GM21528 (cell line): ENCODE results near the gene RASAL1.

ENCODE experiments used
- ATAC-seq: cut with Tn5 transposase; IDR thresholded peaks from one replicate; pipeline ENCODE4 v1.9.1; 2021; ENCODE audit warnings: mild to moderate bottlenecking, moderate library complexity; ENCODE audit not compliant: unreplicated experiment, low FRiP score

Gene RASAL1

DNA sequence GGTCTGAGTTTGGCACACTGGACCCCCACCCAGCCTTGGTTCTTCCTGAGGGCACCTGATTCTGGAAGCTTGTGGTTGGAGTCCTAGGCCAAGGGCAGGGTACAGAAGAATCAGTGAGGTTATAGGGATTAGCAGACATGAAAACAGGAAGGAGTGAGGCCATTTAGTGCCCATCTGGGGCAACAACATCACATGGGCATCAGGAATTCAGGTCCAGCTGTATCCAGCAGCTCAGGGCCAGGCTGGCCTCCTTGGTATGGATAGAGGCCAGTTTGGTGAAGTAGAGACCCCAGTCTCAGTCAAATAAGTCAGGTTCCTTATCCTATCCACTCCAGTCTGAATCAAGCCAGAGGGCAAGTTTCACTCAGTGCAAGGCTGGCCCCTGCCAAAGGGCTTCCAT, 36.2 kb downstream of the RASAL1 start:
- no peak for ATAC-seq

GRCh38 chr12:113098441-113099028, 37.0 kb downstream of the RASAL1 start:
- ATAC-seq = no peak

DNA sequence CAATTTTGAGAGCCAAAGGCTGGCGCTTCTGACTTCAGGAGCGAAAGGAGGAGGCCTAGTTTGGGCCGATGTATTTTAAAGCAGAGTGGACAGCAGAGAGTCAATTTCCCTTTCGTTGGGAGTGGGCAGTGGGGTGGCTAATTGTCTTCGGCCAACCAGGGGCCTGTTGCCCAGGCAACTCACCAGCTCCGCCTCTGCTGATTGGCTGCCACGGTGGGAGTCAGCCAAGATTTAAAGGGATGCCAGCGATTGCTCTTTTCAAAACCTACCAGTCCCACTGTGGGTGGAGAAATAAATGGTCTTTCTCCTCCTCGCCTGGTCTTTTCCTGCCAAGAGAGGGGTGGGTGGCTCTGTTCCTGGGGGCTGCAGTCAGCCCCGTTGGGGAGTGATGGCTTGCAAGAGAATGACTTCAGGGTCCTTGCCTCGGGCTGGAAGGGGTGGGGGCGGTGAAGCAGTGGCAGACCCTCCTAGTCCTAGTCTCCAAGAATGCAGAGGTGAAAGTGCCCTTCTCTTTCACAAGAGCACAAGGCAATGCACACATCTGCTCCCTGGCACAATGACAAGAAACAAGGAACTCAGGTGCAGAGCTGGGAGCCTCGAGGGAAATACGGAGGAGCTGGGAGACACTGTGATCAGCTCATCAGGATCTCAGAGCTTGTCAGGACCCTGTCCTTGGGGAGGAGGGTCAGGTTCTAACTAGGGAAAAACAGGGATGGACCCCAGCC, 37.7 kb downstream of the RASAL1 start:
- no peak for ATAC-seq

- ATAC-seq = no peak
These were observed 38.7 kb downstream of the RASAL1 start for GRCh38 chr12:113096675-113097461.

GRCh38 chr12:113095405-113095804, 40.2 kb downstream of the RASAL1 start:
- no peak for ATAC-seq

GRCh38 chr12:113094738-113095137, 40.8 kb downstream of the RASAL1 start:
- no peak for ATAC-seq

- ATAC-seq = no peak
These were observed 42.0 kb downstream of the RASAL1 start for GRCh38 chr12:113093409-113094101.

DNA sequence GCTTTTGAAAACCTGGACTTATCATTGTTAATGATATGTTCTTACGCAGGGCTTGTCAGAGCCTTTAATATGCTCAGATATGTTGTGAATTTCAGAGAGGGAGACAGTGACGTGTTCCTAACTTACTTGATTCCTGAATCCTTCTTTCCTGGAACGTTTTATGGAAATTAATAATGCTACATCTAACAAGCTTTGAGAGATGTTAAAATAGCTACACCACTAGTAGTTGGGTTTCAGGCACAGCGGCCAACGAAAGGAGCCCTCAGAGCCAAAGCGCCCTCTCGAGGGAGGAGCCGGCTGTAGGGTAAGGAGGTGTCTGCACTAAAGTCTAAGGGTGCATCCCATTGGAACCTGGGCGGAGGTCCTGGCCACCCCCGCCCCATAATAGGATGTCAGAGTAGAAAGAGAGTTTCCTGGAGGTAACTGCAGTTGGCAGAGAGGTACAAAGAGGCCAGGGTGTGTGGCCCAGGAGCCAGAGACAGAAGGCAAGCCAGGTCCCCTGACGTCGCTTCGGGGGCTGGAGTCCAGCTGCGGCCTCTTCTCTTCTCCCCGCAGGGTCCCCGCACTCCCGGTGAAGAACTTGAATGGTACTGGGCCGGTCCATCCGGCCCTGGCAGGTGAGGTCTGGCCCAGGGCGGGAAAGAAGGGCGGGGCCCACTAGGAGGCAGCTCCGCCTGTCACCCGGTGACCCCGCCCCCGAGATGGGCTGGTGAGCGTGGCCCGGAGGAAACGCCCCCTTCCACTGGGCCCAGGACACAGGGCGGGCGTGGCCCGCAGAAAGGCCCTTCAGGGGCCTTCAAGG, 42.8 kb downstream of the RASAL1 start:
- ATAC-seq = no peak

- no peak for ATAC-seq
These were observed 44.1 kb downstream of the RASAL1 start for GRCh38 chr12:113091506-113091905.

DNA sequence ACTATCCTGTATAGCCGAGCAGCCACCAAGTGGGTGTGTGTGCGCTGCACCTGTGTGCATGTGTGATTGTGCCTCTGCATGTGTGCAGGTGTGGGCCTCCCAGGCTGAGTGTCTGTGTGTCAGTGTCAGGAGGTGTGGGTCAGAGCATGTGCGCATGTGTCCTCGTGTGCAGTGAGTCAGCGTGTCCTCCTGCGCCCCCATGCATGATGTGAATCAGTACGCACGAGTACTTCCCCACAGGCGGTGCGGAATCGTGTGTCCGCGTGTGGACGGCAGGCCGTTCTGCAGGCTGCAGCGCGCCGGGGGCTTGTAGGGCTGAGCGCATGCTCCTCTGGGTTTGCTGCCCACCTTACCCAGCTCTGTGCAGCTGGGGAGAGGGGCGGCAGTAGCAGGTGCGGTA, 44.8 kb downstream of the RASAL1 start:
- no peak for ATAC-seq

DNA sequence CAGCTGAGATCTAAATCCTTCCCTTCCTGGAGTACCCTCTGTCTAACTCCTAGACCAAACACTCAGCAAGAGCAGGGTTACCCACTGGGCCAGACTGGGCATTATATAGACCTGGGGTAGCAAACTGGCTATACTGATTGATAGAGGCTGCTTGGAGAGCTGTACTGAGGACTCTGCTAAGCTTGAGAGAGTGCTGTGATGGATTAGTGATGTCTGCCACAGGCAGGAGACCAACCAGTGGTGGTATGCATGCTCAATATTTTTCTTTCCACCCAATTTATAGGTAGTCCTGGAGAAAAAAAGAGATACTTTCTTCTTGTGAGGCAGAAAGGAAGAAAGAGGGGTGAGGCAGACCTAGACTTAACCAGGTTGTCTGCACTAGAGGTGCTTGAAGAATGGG, 45.7 kb downstream of the RASAL1 start:
- ATAC-seq = no peak

DNA sequence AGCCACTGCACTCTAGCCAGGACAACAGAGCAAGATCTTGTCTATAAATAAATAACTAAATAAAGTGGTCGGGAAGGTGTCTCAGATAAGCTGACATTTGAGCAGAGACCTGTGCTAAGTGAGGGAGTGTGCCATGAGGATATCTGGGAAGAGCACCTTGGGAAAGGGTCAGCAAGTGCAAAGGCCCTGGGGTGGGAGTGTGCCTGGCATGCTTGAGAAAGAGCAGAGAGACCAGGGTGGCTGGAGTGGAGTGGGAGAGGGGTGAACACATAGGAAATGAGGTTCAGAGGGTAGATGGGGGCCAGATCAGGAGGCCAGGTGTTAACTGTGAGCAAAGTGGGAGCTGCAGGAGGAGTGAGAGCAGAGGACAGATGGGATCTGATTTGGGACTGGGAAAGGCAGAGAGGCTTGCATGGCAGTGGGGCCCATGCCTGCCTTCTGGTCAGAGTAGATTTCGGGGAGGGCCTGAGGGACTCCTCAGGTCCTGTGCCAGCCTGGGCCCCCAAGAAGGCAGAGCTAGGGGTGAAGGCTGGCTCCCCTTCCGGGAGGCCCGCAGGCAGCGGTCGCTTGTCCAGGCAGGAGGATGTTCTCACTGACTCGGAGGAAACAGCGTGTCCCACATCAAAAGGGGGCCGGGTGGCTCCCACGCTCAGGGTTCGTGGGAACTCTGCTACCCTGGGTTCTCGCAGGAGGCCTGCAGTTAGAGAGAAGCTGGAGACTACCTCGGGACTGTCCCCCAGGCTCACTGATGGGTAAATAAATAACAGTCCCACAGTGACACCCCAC, 46.4 kb downstream of the RASAL1 start:
- no peak for ATAC-seq

DNA sequence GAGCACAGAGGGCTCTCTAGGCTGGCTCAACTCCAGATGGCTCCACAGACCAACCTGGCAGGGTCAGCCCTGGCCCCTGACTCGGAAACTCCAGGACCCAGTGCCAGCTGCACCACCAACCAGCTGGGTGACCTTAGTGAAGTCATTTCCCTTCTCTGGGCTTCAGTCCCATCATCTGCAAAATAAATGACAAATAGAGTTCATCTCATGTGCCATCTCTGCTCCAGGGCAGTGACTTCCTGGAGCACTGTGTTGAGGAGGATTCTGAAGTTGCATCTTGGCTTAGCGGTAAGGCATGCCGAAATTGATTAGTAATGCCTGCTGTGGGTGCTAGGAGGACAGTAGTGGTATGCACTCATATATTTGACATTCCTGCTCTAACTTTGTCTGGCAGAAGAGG, 47.5 kb downstream of the RASAL1 start:
- ATAC-seq = no peak

DNA sequence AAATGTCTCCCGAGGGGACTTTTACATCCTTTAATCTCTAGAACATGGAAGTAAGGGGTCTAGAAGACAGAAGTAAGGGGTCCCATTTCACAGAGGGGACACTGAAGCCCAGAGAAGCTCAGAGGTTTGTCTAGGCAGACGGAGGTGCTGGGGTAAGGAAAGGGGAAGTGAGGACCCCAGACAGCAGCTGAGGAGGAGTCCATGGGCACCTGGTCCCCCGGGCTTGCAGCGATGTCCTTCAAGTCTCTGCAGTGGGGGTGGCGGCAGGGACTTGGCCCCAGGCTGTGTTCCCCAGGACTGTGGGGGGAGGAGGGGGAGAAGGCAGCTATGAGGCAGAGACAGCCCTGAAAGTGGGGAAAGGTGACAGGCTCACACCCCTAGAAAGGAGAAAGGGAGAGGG, 48.4 kb downstream of the RASAL1 start:
- ATAC-seq = no peak

GRCh38 chr12:113086249-113087164, 49.1 kb downstream of the RASAL1 start:
- ATAC-seq = no peak

GRCh38 chr12:113083863-113084435, 51.6 kb downstream of the RASAL1 start:
- no peak for ATAC-seq

DNA sequence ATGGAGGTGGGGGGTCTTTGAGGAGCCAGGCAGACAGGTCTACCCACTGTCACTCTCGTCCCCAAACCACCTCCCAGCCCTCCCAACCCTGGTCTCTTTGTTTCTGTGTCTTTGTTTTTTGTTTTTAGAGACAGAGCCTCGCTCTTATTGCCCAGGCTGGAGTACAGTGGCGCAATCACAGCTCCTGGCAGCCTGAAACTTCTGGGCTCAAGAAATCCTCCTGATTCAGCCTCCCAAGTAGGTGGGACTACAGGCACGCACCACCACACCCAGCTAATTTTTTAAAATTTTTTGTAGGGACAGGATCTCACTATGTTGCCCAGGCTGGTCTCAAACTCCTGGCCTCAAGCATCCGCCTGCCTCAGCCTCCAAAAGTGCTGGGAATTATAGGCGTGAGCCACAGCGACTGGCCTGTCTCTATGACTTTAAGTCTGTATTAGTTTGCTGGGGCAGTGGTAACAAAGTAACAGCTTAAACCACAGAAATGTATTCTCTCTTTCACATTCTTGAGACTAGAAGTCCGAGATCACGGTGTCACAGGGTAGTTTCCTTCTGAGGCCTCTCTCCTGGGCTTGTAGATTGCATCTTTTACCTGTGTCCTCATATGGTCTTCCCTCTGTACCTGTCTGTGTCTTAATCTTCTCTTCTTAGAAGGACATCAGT, 52.9 kb downstream of the RASAL1 start:
- peak; percentile 60 for ATAC-seq

GRCh38 chr12:113081873-113082272, 53.7 kb downstream of the RASAL1 start:
- no peak for ATAC-seq
